ENCODE results near the gene ZNF862. TPM values are rescaled to one million over a fixed set of nuclear protein-coding genes. Genes with fewer than 3 reads are reported as not detected.

The ZNF862 gene
- total and polyA plus RNA-seq, 10 of the 15 experiments (the other 5 are each of a cell fraction or from before 2014, with no cell fraction given), result 0.49 to 7.7 (median 3.5) TPM

DNA sequence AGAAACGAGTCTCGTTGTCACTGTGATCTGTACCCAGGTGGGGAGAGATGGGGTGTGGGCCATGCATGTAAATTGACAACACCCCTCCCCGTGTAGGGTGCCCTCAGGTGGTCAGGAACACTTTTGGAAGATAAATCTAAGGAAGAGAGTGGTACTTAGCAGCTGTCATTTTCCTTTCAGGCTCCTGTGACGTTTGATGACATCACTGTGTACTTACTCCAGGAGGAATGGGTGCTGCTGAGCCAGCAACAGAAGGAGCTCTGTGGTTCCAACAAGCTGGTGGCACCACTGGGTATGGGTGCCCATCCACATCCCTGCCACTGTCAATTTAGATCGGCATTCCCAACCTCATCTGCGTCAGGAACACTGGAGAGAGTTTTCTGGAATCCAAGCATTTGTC, 6.3 kb downstream of the ZNF862 start:
- Histone ChIP-seq H3K79me2 (ENCODE audit: control insufficient read depth, insufficient read depth, low read length) (no peaks in the 10 kb centered on the region), H3K9ac (ENCODE audit: control insufficient read depth, insufficient read depth, low read length) (no peak overlapping the region), H3K4me2 (ENCODE audit: control insufficient read depth, insufficient read depth) (no peak overlapping the region), H3K9me3 (replicated peaks; ENCODE audit: control insufficient read depth, insufficient read depth, low read length) (no peaks in the 10 kb centered on the region), H3K27me3 (replicated peaks in 1 of 2; ENCODE audit: control insufficient read depth in 2 of 2, insufficient read depth in 2 of 2, low read length in 1 of 2) (no peaks in the 10 kb centered on the region), H3K4me1 (ENCODE audit: control insufficient read depth, insufficient read depth, low read length) (peaks cover 11% of the 10 kb centered on the region), H3K4me3 (no peak overlapping the region), H4K20me1 (ENCODE audit: control insufficient read depth, insufficient read depth) (no peaks in the 10 kb centered on the region), H3K27ac (ENCODE audit: control insufficient read depth, insufficient read depth) (no peak overlapping the region), H2AFZ (ENCODE audit: control insufficient read depth, low read depth, low read length) (no peak overlapping the region), H3K36me3 (ENCODE audit: control insufficient read depth in 2 of 2, insufficient read depth in 2 of 2, low read length in 1 of 2) (no peaks in the 10 kb centered on the region)
- FAIRE-seq (no peak), DNase-seq (ENCODE audit: low read depth, low spot score) (no peak), ATAC-seq (no peak)
- ChIA-PET CTCF (no interaction called here), POLR2A (no interaction called here), RAD21 (ENCODE audit: unreplicated experiment) (no interaction called here), SMC1A (ENCODE audit: uncharacterized antibody, unreplicated experiment) (no interaction called here)
- no TSS peak for BruUV-seq (replicated peaks)
- intact Hi-C loops (cut with micrococcal nuclease; ENCODE audit: unreplicated experiment), result no loop called here
- WGBS (ENCODE audit: insufficient coverage, insufficient replicate concordance, low lambda C conversion rate, missing lambda C conversion rate), result 58% methylated on average over 6 of the region's 6 CpGs
- in situ Hi-C loops (cut with MboI), result no loop called here
- TF ChIP-seq, protein P1, sequence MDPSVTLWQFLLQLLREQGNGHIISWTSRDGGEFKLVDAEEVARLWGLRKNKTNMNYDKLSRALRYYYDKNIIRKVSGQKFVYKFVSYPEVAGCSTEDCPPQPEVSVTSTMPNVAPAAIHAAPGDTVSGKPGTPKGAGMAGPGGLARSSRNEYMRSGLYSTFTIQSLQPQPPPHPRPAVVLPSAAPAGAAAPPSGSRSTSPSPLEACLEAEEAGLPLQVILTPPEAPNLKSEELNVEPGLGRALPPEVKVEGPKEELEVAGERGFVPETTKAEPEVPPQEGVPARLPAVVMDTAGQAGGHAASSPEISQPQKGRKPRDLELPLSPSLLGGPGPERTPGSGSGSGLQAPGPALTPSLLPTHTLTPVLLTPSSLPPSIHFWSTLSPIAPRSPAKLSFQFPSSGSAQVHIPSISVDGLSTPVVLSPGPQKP (IDR thresholded peaks at IDR 0.05; ENCODE audit: low read depth, low read length), result no peak
- TF ChIP-seq NR2F1 (conservative IDR thresholded peaks at IDR 0.05), result no peak
- no peak for TF ChIP-seq EP300 (IDR thresholded peaks at IDR 0.05; ENCODE audit: borderline replicate concordance in 1 of 2, control insufficient read depth in 1 of 2, low read depth in 2 of 2, low read length in 2 of 2)
- TF ChIP-seq HDAC2 (IDR thresholded peaks at IDR 0.05), result no peak
- TF ChIP-seq MTA3 (IDR thresholded peaks at IDR 0.05; ENCODE audit: borderline replicate concordance, low read length), result no peak
- TF ChIP-seq SREBF1 (IDR thresholded peaks at IDR 0.05; ENCODE audit: low read length), result no peak

DNA sequence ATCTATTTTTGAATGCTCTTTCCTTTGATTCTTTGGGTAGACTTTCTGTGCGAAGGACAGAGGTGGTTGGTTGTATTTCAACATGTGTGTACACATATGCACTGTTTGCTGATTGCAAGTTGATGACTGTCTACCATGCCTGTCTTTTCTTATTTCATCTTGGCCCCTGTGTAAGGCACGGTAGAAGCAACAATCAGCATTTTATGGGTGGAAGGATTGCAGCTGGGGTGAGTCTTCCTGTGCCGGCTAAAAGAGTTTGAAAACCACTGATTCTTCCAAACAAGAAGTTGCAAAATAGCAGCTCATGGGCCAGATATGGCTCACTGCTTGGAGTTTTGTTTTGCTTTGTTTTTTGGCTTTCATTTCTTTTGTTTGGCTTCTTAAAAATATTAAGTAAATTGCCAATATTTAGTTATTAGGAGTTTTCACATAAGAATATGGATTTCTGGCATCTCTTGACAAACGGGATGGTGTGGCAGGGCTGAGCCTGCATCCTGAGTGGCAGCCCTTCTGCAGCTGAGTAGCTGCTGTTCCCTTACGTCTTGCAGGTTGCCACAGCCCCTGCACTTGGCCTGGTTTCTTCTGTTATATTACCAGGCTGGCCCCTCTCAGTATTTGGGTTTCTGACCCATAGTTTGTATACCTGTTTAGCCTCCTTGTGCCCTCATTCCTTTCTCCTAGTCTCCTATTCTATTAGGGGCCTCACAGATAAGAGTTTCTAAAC, 7.2 kb downstream of the ZNF862 start:
- no TSS peak for BruUV-seq (replicated peaks)
- H3K36me3 ChIP-seq (ENCODE audit: control insufficient read depth in 2 of 2, insufficient read depth in 2 of 2, low read length in 1 of 2), result no peaks in the 10 kb centered on the region
- DNase-seq (ENCODE audit: low read depth, low spot score), result no peak
- POLR2A ChIA-PET, result no interaction called here
- H3K9ac ChIP-seq (ENCODE audit: control insufficient read depth, insufficient read depth, low read length), result no peak overlapping the region
- H4K20me1 ChIP-seq (ENCODE audit: control insufficient read depth, insufficient read depth), result no peaks in the 10 kb centered on the region
- CTCF ChIA-PET, result no interaction called here
- peaks cover 11% of the 10 kb centered on the region for H3K4me1 ChIP-seq (ENCODE audit: control insufficient read depth, insufficient read depth, low read length)
- no peak overlapping the region for H2AFZ ChIP-seq (ENCODE audit: control insufficient read depth, low read depth, low read length)
- H3K27me3 ChIP-seq (replicated peaks in 1 of 2; ENCODE audit: control insufficient read depth in 2 of 2, insufficient read depth in 2 of 2, low read length in 1 of 2), result no peaks in the 10 kb centered on the region
- intact Hi-C loops (cut with micrococcal nuclease; ENCODE audit: unreplicated experiment) (no loop called here), in situ Hi-C loops (cut with MboI) (no loop called here)
- 87% methylated on average over 5 of the region's 5 CpGs for WGBS (ENCODE audit: insufficient coverage, insufficient replicate concordance, low lambda C conversion rate, missing lambda C conversion rate)
- RAD21 ChIA-PET (ENCODE audit: unreplicated experiment), result no interaction called here
- ATAC-seq, result no peak
- SMC1A ChIA-PET (ENCODE audit: uncharacterized antibody, unreplicated experiment), result no interaction called here
- no peak overlapping the region for H3K27ac ChIP-seq (ENCODE audit: control insufficient read depth, insufficient read depth)
- no peak for TF ChIP-seq CREB1 (IDR thresholded peaks at IDR 0.05; ENCODE audit: low read depth)
- TF ChIP-seq HCFC1 (IDR thresholded peaks at IDR 0.05; ENCODE audit: low read length), result no peak
- TF ChIP-seq KAT2A (conservative IDR thresholded peaks at IDR 0.05; ENCODE audit: control insufficient read depth, low read depth, low read length), result no peak
- TF ChIP-seq HDGF (IDR thresholded peaks at IDR 0.05), result no peak
- TF ChIP-seq CBFB (IDR thresholded peaks at IDR 0.05; ENCODE audit: low read depth), result no peak
- no peak for TF ChIP-seq ZNF207 (IDR thresholded peaks at IDR 0.05; ENCODE audit: borderline replicate concordance)
- TF ChIP-seq DPF2 (IDR thresholded peaks at IDR 0.05), result no peak
- TF ChIP-seq, protein P2, sequence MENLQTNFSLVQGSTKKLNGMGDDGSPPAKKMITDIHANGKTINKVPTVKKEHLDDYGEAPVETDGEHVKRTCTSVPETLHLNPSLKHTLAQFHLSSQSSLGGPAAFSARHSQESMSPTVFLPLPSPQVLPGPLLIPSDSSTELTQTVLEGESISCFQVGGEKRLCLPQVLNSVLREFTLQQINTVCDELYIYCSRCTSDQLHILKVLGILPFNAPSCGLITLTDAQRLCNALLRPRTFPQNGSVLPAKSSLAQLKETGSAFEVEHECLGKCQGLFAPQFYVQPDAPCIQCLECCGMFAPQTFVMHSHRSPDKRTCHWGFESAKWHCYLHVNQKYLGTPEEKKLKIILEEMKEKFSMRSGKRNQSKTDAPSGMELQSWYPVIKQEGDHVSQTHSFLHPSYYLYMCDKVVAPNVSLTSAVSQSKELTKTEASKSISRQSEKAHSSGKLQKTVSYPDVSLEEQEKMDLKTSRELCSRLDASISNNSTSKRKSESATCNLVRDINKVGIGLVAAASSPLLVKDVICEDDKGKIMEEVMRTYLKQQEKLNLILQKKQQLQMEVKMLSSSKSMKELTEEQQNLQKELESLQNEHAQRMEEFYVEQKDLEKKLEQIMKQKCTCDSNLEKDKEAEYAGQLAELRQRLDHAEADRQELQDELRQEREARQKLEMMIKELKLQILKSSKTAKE (IDR thresholded peaks at IDR 0.05; ENCODE audit: low read depth, poor library complexity, severe bottlenecking), result no peak
- no peak for TF ChIP-seq STAT3 (IDR thresholded peaks at IDR 0.05; ENCODE audit: low read depth, low read length)
- no peak overlapping the region for H3K4me2 ChIP-seq (ENCODE audit: control insufficient read depth, insufficient read depth)
- no peaks in the 10 kb centered on the region for H3K79me2 ChIP-seq (ENCODE audit: control insufficient read depth, insufficient read depth, low read length)
- no peak overlapping the region for H3K4me3 ChIP-seq
- no peak for FAIRE-seq
- no peaks in the 10 kb centered on the region for H3K9me3 ChIP-seq (replicated peaks; ENCODE audit: control insufficient read depth, insufficient read depth, low read length)

Measured in GM12878 (cell line).